Stomach (tissue), 9 donors: ENCODE measurements around the gene FLVCR1. TPM values are rescaled to one million over a fixed set of nuclear protein-coding genes. Genes with fewer than 3 reads are reported as not detected.

Experiments
- DNase-seq, 2 donors: peaks; one replicate each; pipeline versions ENCODE4 v3.0.0 to v3.0.0-alpha.2; 2013 to 2019
- H3K27ac ChIP-seq, 5 donors: fragments of 200-600 bp in 4 of 5; sonication (generic) in 4 of 5; one replicate each; pipeline ENCODE4 v1.5.1; 2013 to 2019; ENCODE audit warnings: mild to moderate bottlenecking in 1 of 5, moderate library complexity in 1 of 5
- H3K27me3 ChIP-seq, 3 donors: fragments of 200-600 bp; sonication (generic); one replicate each; pipeline ENCODE4 v1.5.1; 2017 to 2019; ENCODE audit warnings: mixed run types in 1 of 3
- H3K36me3 ChIP-seq, 4 donors: fragments of 200-600 bp; sonication (generic); 1 replicate in 3 of 4; 2 replicates in 1 of 4; pipeline ENCODE4 v1.5.1; 2016 to 2019
- H3K4me1 ChIP-seq, 4 donors: fragments of 200-600 bp; sonication (generic); one replicate each; pipeline ENCODE4 v1.5.1; 2016 to 2019
- H3K4me3 ChIP-seq, 4 donors: fragments of 200-600 bp; sonication (generic) in 3 of 4; one replicate each; pipeline ENCODE4 v1.5.1; 2016 to 2019; ENCODE audit warnings: mild to moderate bottlenecking in 1 of 4
- H3K9me3 ChIP-seq, 4 donors: fragments of 200-600 bp; sonication (generic); one replicate each; pipeline ENCODE4 v1.5.1; 2016 to 2019
- EP300 ChIP-seq: sonication (generic); formaldehyde crosslinking; IDR thresholded peaks from one replicate; pipeline ENCODE4 v1.6.1; 2017; ENCODE audit warnings: antibody characterized with exemption
- POLR2A ChIP-seq, 4 donors: fragments of 450-650 bp; IDR thresholded peaks; one replicate each; pipeline ENCODE4 v1.6.1; 2016; ENCODE audit warnings: antibody characterized with exemption in 4 of 4, control low read depth in 2 of 4, mild to moderate bottlenecking in 1 of 4, moderate library complexity in 1 of 4
- POLR2AphosphoS5 ChIP-seq, 3 donors: sonication (generic); formaldehyde crosslinking; IDR thresholded peaks; one replicate each; pipeline ENCODE4 v1.6.1; 2016; ENCODE audit warnings: antibody characterized with exemption in 3 of 3
- WGBS, 5 donors: extraction: QIAGEN DNeasy Blood & Tissue Kit in 3 of 5; methylation state at CpG; one replicate each; pipeline versions ENCODE4 v1.1.5 to v1.1.7; 2013 to 2018; 5-methylcytosine and 5-hydroxymethylcytosine counted together
- intact Hi-C: fragments of 100-400 bp; cut with DNase I; formaldehyde crosslinking; loops from one replicate; pipeline ENCODE4 v1.15.1; 2023; ENCODE audit warnings: low total_unique reads
- polyA plus RNA-seq, 3 donors: library from polyadenylated mRNA; stranded (reverse); fragments of 200-250 nt; gene quantifications; one replicate each; pipeline ENCODE4 v1.2.3, GENCODE V29; 2013
- small RNA-seq, 4 donors: library from RNA; depleted of rRNA; stranded (forward); fragments of <200 nt; gene quantifications; one replicate each; pipeline ENCODE3, GENCODE V24; 2016
- total RNA-seq, 5 donors: library from RNA; depleted of rRNA; stranded (reverse); fragments of >200 nt; gene quantifications; one replicate each; pipeline versions ENCODE4 v1.1.0 to v1.2.3, GENCODE V29; 2014 to 2016
- TF ChIP-seq, protein P1 (sequence below), 7 experiments: fragments of 450-650 bp in 4 of 7; fragments of 200-600 bp in 3 of 7; sonication (generic) in 3 of 7; IDR thresholded peaks; one replicate each; pipeline ENCODE4 v1.5.1; 2016 to 2019; ENCODE audit warnings: antibody characterized with exemption in 7 of 7, control low read depth in 2 of 7, mild to moderate bottlenecking in 1 of 7
- donor health status: healthy with polysubstance abuse.
- donor health status: Bipolar disorder and iron deficiency.
- donor health status: healthy.

Gene FLVCR1
- total and polyA plus RNA-seq, 8 donors: 0.61 to 19.1 (median 6.3) TPM

DNA sequence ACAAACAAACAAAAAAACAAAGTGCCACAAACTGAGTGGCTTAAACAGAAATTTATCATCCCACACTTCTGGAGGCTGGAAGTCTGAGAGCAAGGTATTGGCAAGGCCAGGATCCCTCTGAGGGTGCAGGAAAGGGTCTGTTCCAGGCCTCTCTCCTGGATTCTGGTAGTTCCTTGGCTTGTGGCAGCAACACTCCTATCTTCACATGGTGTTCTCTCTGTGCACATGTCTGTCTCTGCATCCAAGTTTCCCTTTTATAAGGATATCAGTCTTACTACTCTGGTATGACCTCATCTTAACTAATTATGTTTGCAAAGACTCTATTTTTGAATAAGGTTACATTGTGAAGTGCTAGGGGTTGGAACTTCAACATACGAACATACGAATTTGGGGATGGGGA lies 87.0 kb downstream of the FLVCR1 start:
- H3K36me3 ChIP-seq: no peaks in the 10 kb centered on the region
- intact Hi-C loops: no loop called here
- peaks cover 0 to 5% (median 3%) of the 10 kb centered on the region in 4 donors for H3K4me1 ChIP-seq
- H3K27me3 ChIP-seq: peaks cover 0 to 9% (median 0%) of the 10 kb centered on the region in 3 donors
- H3K9me3 ChIP-seq: peaks cover 0 to 8% (median 3%) of the 10 kb centered on the region in 4 donors
- H3K4me3 ChIP-seq: no peak overlapping the region
- 83 to 98% (median 88%) methylated on average over 2 of the region's 2 CpGs for WGBS, 5 donors
- DNase-seq: no peak
- TF ChIP-seq, protein P1, sequence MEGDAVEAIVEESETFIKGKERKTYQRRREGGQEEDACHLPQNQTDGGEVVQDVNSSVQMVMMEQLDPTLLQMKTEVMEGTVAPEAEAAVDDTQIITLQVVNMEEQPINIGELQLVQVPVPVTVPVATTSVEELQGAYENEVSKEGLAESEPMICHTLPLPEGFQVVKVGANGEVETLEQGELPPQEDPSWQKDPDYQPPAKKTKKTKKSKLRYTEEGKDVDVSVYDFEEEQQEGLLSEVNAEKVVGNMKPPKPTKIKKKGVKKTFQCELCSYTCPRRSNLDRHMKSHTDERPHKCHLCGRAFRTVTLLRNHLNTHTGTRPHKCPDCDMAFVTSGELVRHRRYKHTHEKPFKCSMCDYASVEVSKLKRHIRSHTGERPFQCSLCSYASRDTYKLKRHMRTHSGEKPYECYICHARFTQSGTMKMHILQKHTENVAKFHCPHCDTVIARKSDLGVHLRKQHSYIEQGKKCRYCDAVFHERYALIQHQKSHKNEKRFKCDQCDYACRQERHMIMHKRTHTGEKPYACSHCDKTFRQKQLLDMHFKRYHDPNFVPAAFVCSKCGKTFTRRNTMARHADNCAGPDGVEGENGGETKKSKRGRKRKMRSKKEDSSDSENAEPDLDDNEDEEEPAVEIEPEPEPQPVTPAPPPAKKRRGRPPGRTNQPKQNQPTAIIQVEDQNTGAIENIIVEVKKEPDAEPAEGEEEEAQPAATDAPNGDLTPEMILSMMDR (IDR thresholded peaks at IDR 0.05): no peak
- TF ChIP-seq EP300: no peak
- no peak for TF ChIP-seq POLR2AphosphoS5 (IDR thresholded peaks at IDR 0.05)
- TF ChIP-seq POLR2A (IDR thresholded peaks at IDR 0.05): no peak
- no peak overlapping the region for H3K27ac ChIP-seq

DNA sequence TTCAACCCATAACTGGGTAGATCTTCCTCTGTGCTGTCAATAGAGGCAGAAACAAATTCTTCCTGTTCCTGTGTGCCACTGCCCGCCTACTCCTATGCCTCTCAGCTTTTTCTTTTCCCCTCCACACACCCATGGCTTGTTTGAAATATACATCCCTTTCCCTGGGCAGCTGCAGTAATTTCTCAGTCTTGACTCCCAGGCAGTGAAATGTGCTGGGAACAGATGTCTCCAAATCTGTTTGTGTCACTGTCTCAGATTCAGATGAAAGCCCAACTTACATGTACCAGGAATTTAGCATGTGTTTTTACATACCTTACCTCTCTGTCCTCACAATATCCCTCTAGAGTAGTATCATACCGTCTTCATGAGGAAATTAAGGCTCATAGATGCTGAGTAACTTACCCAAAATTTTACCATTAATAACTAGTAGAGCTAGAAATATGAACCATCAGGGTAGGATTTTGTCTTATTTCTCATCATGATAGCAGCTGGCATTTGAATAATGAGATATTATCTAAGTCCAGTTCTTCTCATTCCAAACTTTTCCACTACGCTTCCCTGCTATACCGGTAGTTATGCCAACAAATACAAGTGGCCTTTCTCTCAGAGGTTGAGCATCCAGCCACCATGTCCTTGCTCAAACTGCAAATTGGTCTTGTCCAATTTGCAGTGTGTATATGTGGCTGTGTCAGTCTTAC lies 87.5 kb downstream of the FLVCR1 start:
- Histone ChIP-seq H3K4me3 (no peak overlapping the region), H3K27ac (no peak overlapping the region), H3K9me3 (peaks cover 0 to 4% (median 2%) of the 10 kb centered on the region in 4 donors), H3K4me1 (peaks cover 2 to 10% (median 7%) of the 10 kb centered on the region in 4 donors), H3K36me3 (no peaks in the 10 kb centered on the region), H3K27me3 (peaks cover 0 to 15% (median 1%) of the 10 kb centered on the region in 3 donors)
- 88 to 92% (median 91%) methylated on average over 4 of the region's 4 CpGs for WGBS, 5 donors
- intact Hi-C loops: no loop called here
- no peak for DNase-seq
- TF ChIP-seq POLR2AphosphoS5 (IDR thresholded peaks at IDR 0.05): no peak
- TF ChIP-seq POLR2A (IDR thresholded peaks at IDR 0.05): no peak
- TF ChIP-seq, protein P1 (IDR thresholded peaks at IDR 0.05): no peak
- TF ChIP-seq EP300: no peak

DNA sequence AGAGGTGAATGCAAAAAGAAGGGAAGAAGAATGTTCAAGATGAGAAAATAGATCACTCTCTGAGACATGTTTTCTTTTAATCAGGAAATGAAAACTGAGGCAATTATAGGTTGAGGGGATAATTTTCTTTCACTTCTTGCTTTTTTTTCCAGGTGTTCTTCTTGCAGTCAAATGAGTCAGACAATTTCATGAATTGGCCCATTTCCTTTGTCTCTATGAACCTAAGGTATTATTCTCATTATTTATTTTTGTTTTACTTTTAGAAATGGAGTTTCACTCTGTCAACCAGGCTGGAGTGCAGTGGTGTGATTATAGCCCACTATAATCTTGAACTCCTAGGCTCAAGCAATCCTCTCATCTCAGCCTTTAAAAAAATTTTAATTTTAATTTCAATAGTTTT lies 88.8 kb downstream of the FLVCR1 start:
- no peaks in the 10 kb centered on the region for H3K9me3 ChIP-seq
- H3K27ac ChIP-seq: no peak overlapping the region
- no peaks in the 10 kb centered on the region for H3K36me3 ChIP-seq
- H3K4me3 ChIP-seq: no peak overlapping the region
- intact Hi-C loops: no loop called here
- no peak for DNase-seq
- peaks cover 14 to 22% (median 18%) of the 10 kb centered on the region in 4 donors for H3K4me1 ChIP-seq
- TF ChIP-seq POLR2A (IDR thresholded peaks at IDR 0.05): no peak
- TF ChIP-seq POLR2AphosphoS5 (IDR thresholded peaks at IDR 0.05): no peak
- TF ChIP-seq, protein P1 (IDR thresholded peaks at IDR 0.05): no peak
- no peak for TF ChIP-seq EP300
- peaks cover 0 to 28% (median 14%) of the 10 kb centered on the region in 3 donors for H3K27me3 ChIP-seq

Small RNAs within 50 kb of the gene (small RNA-seq; reads per million reads assigned to genes)
- gene AC104333.1 (0 reads per million in 4 donors), gene AC104333.2 (0 reads per million in 4 donors)

Other genes starting within 250 kb of the FLVCR1 start
- 10 to 100 TPM in 4 of 5 donors, not detected in 1; 14.0 to 59.8 (median 24.3) TPM for gene ATF3, start 249.5 kb upstream of the FLVCR1 start, total RNA-seq
- gene ATF3, start 249.5 kb upstream of the FLVCR1 start, polyA plus RNA-seq: 10 to 100 TPM; 19.9 to 60.2 (median 33.0) TPM
- 1 to 10 TPM in 2 of 5 donors, not detected in 3; 1.1 to 1.2 TPM for gene BATF3, start 158.4 kb upstream of the FLVCR1 start, total RNA-seq
- 1 to 10 TPM; 4.1 to 6.9 (median 5.3) TPM for gene BATF3, start 158.4 kb upstream of the FLVCR1 start, polyA plus RNA-seq
- gene NSL1, start 66.5 kb upstream of the FLVCR1 start, total RNA-seq: 100 to 1,000 TPM in 1 of 5 donors, 10 to 100 TPM in 4; 23.2 to 170 (median 54.2) TPM
- 10 to 100 TPM; 10.2 to 23.8 (median 21.8) TPM for gene NSL1, start 66.5 kb upstream of the FLVCR1 start, polyA plus RNA-seq
- 10 to 100 TPM in 2 of 5 donors, 1 to 10 TPM in 3; 2.6 to 52.2 (median 9.3) TPM for gene TATDN3, start 66.4 kb upstream of the FLVCR1 start, total RNA-seq
- gene TATDN3, start 66.4 kb upstream of the FLVCR1 start, polyA plus RNA-seq: 10 to 100 TPM in 2 of 3 donors, 1 to 10 TPM in 1; 8.1 to 11.2 (median 11.1) TPM
- gene SPATA45, start 10.6 kb upstream of the FLVCR1 start, total RNA-seq: not detected
- gene SPATA45, start 10.6 kb upstream of the FLVCR1 start, polyA plus RNA-seq: not detected
- gene VASH2, start 92.3 kb downstream of the FLVCR1 start, total RNA-seq: 10 to 100 TPM in 1 of 5 donors, not detected in 4; 10.3 TPM
- under 1 TPM; 0.13 to 0.93 (median 0.92) TPM for gene VASH2, start 92.3 kb downstream of the FLVCR1 start, polyA plus RNA-seq
- 100 to 1,000 TPM in 1 of 5 donors, 10 to 100 TPM in 3, 1 to 10 TPM in 1; 3.2 to 107 (median 51.9) TPM for gene ANGEL2, start 157.6 kb downstream of the FLVCR1 start, total RNA-seq
- gene ANGEL2, start 157.6 kb downstream of the FLVCR1 start, polyA plus RNA-seq: 1 to 10 TPM; 6.6 to 9.8 (median 9.3) TPM
- 100 to 1,000 TPM in 1 of 5 donors, 10 to 100 TPM in 3, 1 to 10 TPM in 1; 3.8 to 137 (median 24.5) TPM for gene RPS6KC1, start 193.0 kb downstream of the FLVCR1 start, total RNA-seq
- 1 to 10 TPM; 4.0 to 6.1 (median 5.3) TPM for gene RPS6KC1, start 193.0 kb downstream of the FLVCR1 start, polyA plus RNA-seq